ENCODE data around the gene NBPF19.
A peak's percentile ranks its signal among the peaks of the same experiment; 100 is the strongest.
"Not testable (repeated sequence)": the region's sequence is repeated elsewhere in the genome, so short reads cannot be mapped to it uniquely, and the experiment has no call there.

NBPF19 gene, protein sequence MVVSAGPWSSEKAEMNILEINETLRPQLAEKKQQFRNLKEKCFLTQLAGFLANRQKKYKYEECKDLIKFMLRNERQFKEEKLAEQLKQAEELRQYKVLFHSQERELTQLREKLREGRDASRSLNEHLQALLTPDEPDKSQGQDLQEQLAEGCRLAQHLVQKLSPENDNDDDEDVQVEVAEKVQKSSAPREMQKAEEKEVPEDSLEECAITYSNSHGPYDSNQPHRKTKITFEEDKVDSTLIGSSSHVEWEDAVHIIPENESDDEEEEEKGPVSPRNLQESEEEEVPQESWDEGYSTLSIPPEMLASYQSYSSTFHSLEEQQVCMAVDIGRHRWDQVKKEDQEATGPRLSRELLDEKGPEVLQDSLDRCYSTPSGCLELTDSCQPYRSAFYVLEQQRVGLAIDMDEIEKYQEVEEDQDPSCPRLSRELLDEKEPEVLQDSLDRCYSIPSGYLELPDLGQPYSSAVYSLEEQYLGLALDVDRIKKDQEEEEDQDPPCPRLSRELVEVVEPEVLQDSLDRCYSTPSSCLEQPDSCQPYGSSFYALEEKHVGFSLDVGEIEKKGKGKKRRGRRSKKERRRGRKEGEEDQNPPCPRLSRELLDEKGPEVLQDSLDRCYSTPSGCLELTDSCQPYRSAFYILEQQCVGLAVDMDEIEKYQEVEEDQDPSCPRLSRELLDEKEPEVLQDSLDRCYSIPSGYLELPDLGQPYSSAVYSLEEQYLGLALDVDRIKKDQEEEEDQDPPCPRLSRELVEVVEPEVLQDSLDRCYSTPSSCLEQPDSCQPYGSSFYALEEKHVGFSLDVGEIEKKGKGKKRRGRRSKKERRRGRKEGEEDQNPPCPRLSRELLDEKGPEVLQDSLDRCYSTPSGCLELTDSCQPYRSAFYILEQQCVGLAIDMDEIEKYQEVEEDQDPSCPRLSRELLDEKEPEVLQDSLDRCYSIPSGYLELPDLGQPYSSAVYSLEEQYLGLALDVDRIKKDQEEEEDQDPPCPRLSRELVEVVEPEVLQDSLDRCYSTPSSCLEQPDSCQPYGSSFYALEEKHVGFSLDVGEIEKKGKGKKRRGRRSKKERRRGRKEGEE (N-terminal part only)

DNA sequence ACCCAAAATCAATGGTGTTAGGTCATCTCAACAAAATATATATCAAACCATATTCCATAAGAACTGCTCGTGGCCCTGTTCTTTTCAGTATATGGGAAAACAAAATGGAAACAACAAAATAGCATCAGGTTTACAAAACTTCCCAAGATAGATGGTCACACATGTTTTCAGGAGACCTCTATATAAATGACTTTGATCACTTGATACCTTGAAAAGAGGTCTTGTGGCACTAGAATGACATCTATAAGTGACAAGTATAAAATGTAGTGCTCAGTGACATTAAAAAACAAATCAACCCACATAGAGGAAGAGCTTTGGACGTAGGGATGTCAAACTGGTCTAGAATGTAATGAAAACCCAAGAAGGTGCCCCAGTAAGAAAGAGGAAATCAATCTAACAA lies at the start of gene NBPF19:
Gene NBPF19 (plus strand): TSS at position 301 of the 400 bp plus-strand sequence. CDS start 888 bp downstream, outside the sequence.
- DNase-seq (ENCODE audit: low spot score) = not testable (repeated sequence)

DNA sequence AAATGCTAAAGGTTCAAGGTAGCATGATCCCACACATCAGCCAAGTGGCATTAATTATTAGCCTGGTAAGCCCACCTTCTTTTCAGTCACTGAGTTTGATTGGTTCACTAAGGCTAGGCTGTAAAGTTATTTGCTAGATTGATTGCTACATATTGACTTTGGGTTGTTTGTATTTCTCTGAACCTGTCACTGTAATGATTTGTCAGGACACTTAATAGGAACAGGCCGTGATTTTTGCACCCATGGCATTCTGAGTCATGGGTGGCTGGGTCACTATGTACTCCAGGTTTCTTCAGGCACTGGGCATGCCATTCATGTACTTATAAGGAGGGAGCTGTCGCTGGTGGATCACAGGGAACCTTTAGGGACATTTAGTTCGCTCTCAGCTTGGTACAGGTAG lies 46.5 kb upstream of the NBPF19 start:
- DNase-seq (ENCODE audit: low spot score) = not testable (repeated sequence)

DNA sequence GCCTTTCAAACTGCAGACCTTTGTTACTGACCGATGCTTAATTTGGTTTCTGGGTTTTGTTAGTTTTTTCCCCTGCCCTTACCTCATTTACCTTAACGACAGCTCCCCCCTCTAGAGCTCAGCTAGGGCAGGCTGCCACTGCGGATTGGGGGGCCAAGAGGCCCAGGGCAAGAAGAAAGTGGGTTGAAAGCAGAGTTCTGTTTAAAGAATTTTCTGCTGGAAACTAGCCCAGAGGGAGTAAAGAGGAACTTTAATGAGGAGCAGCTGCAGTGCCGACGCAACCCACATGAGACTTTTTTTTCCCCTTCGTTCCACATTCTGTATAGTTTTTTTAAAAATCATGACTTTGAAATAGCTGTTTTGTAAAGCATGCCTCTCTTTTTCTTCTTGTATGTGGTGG lies 29.4 kb upstream of the NBPF19 start:
- DNase-seq (ENCODE audit: low spot score) = not testable (repeated sequence)

DNA sequence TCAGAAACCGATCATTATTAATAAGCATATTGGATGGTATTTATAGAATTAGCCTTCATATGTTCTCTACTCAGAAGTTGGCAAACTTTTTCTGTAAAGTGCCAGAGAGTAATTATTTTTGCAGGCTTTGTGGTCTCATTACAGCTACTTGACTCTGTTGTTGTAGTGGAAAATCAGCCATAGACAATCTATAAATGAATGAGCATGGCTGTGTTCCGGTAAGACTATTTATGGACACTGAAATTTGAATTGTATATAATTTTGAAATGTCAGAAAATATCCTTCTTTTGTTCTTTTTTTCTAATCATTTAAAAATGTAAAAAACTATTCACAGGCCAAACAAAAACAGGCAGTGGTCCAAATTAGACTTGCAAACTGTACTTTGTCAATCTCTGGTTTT lies 22.6 kb upstream of the NBPF19 start:
- not testable (repeated sequence) for DNase-seq (ENCODE audit: low spot score)

DNA sequence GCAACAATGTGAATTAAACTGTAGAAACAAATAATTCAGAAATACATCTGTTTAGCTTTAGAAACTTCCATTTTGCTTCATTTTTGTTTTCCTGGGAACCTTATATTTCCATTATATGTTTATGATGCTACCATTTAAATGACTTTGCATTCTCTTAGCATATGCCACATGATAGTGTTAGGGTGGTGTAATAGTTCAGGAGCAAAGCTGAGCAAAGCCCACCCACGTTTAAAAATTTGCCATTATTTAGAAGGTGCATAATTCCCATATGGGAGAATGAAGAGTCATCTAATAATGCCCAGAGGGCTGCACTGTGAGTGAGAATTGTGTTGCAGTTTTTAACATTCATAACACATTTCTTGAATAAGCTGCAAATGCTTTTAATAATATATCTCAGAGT lies 22.2 kb upstream of the NBPF19 start:
- DNase-seq (ENCODE audit: low spot score) = not testable (repeated sequence)

DNA sequence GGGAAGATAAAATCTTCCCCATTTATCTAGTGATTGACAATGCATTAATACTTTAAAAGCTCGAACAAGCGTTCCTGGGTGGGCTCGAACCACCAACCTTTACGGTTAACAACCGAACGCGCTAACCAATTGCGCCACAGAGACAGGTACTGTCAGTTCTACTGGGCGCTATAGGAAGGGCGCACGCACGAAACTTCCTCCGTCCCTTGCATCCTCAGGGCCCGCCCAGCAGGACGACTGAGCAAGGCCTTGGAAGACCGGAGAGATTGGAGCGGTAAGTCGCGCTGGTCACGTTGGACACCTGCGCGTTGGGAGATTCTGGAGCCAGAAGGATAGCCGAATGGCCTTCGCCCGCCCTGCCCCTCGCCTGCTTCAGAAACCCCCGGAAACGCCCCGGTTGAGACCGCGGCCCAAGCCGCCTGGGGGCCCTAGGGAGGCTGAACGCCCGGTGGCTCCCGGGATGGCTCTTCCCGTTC lies 83.5 kb downstream of the NBPF19 start:
- DNase-seq (ENCODE audit: low spot score) = peak; percentile 2

DNA sequence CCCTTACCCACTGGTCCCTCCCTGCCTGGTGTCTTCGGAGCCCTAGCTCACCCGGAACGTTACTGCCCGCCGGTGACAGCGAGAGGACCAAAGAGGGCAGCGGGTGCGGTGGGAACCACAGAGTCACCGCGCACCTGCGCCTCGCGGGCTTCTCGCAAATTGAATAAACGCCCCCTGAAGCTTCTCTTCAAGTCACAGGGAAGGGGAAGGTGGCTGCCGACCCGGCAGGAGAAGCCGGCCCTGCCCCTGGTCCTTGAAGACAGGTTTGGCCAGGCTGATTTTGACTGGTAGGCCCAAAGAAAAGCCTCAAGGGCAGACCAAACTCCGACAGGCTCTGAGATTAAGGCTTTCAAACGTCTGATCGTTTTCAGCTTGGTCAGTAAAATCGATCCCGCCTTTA lies 87.0 kb downstream of the NBPF19 start:
- DNase-seq (ENCODE audit: low spot score) = not testable (repeated sequence)

DNA sequence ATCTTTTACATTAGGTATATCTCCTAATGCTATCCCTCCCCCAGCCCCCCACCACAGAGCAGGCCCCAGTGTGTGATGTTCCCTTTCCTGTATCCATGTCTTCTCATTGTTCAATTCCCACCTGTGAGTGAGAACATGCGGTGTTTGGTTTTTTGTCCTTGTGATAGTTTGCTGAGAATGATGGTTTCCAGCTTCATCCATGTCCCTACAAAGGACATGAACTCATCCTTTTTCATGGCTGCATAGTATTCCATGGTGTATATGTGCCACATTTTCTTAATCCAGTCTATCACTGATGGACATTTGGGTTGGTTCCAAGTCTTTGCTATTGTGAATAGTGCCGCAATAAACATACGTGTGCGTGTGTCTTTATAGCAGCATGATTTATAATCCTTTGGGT lies 90.6 kb downstream of the NBPF19 start:
- not testable (repeated sequence) for DNase-seq (ENCODE audit: low spot score)

DNA sequence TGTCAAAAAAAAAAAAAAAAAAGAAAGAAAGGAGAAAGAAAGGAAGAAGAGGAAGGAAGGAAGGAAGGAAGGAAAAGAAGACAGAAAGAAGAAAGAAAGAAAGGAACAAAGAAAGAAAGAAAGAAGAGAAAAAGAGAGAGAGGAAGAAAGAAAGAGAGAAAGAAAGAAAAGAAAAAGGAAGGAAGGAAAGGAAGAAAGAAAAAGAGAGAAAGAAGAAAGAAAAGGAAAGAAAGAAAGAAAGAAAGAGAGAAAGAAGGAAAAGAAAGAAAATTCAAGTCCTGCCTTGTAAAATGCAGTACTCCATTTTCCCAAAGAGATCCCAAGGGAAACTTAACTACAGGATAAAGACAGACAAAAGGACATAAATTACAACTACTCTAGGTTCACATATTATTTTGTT lies 97.9 kb downstream of the NBPF19 start:
- not testable (repeated sequence) for DNase-seq (ENCODE audit: low spot score)

DNA sequence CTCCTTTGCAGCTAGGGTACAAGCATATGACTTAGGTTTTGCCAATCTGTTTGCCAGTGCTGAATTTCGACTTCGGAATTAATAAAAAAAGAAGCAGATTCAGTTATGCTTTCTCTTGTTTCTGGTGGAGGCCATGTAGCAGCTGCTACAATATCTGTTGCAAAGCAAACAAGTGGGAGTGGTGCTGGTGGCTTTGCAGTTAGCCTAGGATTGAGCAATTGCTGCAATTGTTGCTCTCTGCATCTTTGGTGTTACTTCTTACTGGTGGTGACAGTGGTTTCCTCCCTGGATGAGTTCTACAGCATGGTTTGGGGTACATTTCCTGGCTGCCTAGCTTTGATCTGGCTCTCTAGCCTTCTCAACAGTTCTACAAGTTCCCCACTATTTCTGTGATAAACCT lies 110.7 kb downstream of the NBPF19 start:
- DNase-seq (ENCODE audit: low spot score) = not testable (repeated sequence)

Data from GM03348 (cell line).